Upper lobe of left lung (tissue), 6 donors: ENCODE results near the gene FPGS. TPM values are rescaled to one million over a fixed set of nuclear protein-coding genes. Genes with fewer than 3 reads are reported as not detected.
A peak's percentile ranks its signal among the peaks of the same experiment; 100 is the strongest.

Experiments used
- ATAC-seq, 2 donors: fragments of 200-7000 bp; cut with Tn5 transposase; one replicate each; pipeline ENCODE4 v1.9.1; 2022; ENCODE audit warnings: mild to moderate bottlenecking in 2 of 2, moderate library complexity in 2 of 2; ENCODE audit not compliant: low FRiP score in 2 of 2
- DNase-seq, 2 donors: peaks; one replicate each; pipeline ENCODE4 v3.0.0-alpha.2; 2019 to 2020
- H3K27ac ChIP-seq, 4 donors: fragments of 200-600 bp; sonication (generic); one replicate each; pipeline ENCODE4 v1.5.1; 2016 to 2019
- H3K27me3 ChIP-seq, 4 donors: fragments of 200-600 bp; sonication (generic); one replicate each; pipeline ENCODE4 v1.5.1; 2017 to 2019
- H3K36me3 ChIP-seq, 4 donors: fragments of 200-600 bp; sonication (generic); one replicate each; pipeline ENCODE4 v1.5.1; 2016 to 2019
- H3K4me1 ChIP-seq, 4 donors: fragments of 200-600 bp; sonication (generic); one replicate each; pipeline ENCODE4 v1.5.1; 2018 to 2019
- H3K4me3 ChIP-seq, 4 donors: fragments of 200-600 bp; sonication (generic); one replicate each; pipeline ENCODE4 v1.5.1; 2017 to 2019; ENCODE audit warnings: mild to moderate bottlenecking in 2 of 4, moderate library complexity in 1 of 4
- H3K9me3 ChIP-seq, 4 donors: fragments of 200-600 bp; sonication (generic); one replicate each; pipeline ENCODE4 v1.5.1; 2018 to 2019
- EP300 ChIP-seq, 4 donors: sonication (generic); formaldehyde crosslinking; IDR thresholded peaks; one replicate each; pipeline ENCODE4 v1.5.1; 2017; ENCODE audit warnings: antibody characterized with exemption in 4 of 4, control low read depth in 2 of 4
- POLR2A ChIP-seq, 4 donors: fragments of 450-650 bp; IDR thresholded peaks; one replicate each; pipeline ENCODE4 v1.5.1; 2016 to 2017; ENCODE audit warnings: antibody characterized with exemption in 4 of 4, mild to moderate bottlenecking in 2 of 4
- POLR2AphosphoS5 ChIP-seq, 2 donors: sonication (generic); formaldehyde crosslinking; IDR thresholded peaks; one replicate each; pipeline ENCODE4 v1.5.1; 2017; ENCODE audit warnings: antibody characterized with exemption in 2 of 2
- WGBS, 2 donors: methylation state at CpG; one replicate each; pipeline ENCODE4 v1.1.5; 2017 to 2018; 5-methylcytosine and 5-hydroxymethylcytosine counted together
- total RNA-seq, 6 donors: library from RNA; depleted of rRNA in 4 of 6; stranded (reverse); fragments of >200 nt in 4 of 6; gene quantifications; one replicate each; pipeline versions ENCODE4 v1.1.0 to v1.2.1, GENCODE V29; 2016 to 2021
- TF ChIP-seq, protein P1 (sequence below), 6 experiments: fragments of 450-650 bp in 4 of 6; fragments of 200-600 bp in 2 of 6; sonication (generic) in 2 of 6; IDR thresholded peaks; one replicate each; pipeline ENCODE4 v1.5.1; 2016 to 2019; ENCODE audit warnings: antibody characterized with exemption in 6 of 6
- donor health status: DM: no; HTN: no; CAD: no; lungs with moderate emphysema.
- donor health status: DM: no; HTN: yes; CAD: no; lungs with severe emphysema.

Gene FPGS
- total RNA-seq, 6 donors from 2014 or later: 85.1 to 337 (median 95.5) TPM

DNA sequence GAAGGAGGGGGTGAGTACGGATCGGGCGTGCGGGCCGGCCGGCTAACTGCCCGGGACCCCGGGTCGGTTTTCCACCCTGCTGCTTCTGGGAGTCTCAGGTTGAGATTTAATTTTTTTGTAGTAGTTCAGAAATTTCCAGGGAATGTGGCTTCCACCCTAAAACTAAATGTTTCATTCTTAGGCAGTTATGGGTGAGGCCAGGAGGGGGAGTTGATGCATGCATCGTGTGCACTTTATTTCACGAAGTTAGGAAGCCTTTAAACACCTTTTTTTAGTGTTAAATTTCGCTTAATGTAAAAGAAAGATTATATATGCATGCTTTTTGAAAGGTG is 15.9 kb upstream of the FPGS start:
- Histone ChIP-seq H3K36me3 (peaks cover 39 to 52% (median 47%) of the 10 kb centered on the region in 4 donors), H3K9me3 (no peaks in the 10 kb centered on the region), H3K4me1 (peaks cover 37 to 66% (median 42%) of the 10 kb centered on the region in 4 donors), H3K27ac (peak overlapping the region; percentile 93 to 98 (median 96)), H3K27me3 (no peaks in the 10 kb centered on the region), H3K4me3 (peak overlapping the region; percentile 88 to 100 (median 100))
- no peak for DNase-seq
- no peak for TF ChIP-seq POLR2AphosphoS5 (IDR thresholded peaks at IDR 0.05)
- TF ChIP-seq, protein P1, sequence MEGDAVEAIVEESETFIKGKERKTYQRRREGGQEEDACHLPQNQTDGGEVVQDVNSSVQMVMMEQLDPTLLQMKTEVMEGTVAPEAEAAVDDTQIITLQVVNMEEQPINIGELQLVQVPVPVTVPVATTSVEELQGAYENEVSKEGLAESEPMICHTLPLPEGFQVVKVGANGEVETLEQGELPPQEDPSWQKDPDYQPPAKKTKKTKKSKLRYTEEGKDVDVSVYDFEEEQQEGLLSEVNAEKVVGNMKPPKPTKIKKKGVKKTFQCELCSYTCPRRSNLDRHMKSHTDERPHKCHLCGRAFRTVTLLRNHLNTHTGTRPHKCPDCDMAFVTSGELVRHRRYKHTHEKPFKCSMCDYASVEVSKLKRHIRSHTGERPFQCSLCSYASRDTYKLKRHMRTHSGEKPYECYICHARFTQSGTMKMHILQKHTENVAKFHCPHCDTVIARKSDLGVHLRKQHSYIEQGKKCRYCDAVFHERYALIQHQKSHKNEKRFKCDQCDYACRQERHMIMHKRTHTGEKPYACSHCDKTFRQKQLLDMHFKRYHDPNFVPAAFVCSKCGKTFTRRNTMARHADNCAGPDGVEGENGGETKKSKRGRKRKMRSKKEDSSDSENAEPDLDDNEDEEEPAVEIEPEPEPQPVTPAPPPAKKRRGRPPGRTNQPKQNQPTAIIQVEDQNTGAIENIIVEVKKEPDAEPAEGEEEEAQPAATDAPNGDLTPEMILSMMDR (IDR thresholded peaks at IDR 0.05): peak in 4 of 6 experiments; percentile 32 to 56 (median 48)
- no peak for ATAC-seq
- 1 to 2% methylated on average over 12 of the region's 12 CpGs for WGBS, 2 donors

DNA sequence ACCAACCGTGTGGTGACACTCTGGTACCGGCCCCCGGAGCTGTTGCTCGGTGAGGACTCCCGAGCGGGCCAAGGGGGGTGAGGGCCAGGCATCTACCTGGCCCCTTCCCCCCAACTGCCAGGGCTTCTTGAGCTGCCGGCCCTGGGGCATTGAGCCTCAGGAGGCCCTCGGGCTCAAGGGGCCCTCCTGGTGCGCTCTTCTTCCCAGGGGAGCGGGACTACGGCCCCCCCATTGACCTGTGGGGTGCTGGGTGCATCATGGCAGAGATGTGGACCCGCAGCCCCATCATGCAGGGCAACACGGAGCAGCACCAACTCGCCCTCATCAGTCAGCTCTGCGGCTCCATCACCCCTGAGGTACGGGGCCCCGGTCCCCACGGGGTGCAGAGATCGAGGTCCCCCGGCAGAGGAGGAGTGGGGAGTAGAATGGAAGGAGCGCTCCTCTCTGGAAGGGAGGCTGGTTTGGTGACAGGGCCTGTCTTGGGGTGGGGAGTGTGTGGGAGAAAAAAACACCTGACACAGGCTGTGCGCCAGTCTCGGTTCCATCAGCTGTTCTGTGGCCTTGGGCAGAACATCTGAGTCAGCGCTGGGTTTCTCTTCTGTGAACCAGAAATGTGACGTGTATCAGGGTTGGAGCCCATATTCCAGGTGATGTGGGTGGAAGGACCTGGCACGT is 14.2 kb upstream of the FPGS start:
- TF ChIP-seq POLR2A (IDR thresholded peaks at IDR 0.05) (no peak), EP300 (IDR thresholded peaks at IDR 0.05) (no peak)

DNA sequence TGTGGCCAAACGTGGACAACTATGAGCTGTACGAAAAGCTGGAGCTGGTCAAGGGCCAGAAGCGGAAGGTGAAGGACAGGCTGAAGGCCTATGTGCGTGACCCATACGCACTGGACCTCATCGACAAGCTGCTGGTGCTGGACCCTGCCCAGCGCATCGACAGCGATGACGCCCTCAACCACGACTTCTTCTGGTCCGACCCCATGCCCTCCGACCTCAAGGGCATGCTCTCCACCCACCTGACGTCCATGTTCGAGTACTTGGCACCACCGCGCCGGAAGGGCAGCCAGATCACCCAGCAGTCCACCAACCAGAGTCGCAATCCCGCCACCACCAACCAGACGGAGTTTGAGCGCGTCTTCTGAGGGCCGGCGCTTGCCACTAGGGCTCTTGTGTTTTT is 13.5 kb upstream of the FPGS start:
- H3K4me1 ChIP-seq: peaks cover 28 to 59% (median 35%) of the 10 kb centered on the region in 4 donors
- H3K9me3 ChIP-seq: no peaks in the 10 kb centered on the region
- TF ChIP-seq EP300 (IDR thresholded peaks at IDR 0.05) (no peak), POLR2A (IDR thresholded peaks at IDR 0.05) (no peak), POLR2AphosphoS5 (IDR thresholded peaks at IDR 0.05) (no peak)
- 89 to 92% methylated on average over 19 to 25 of the region's 25 CpGs for WGBS, 2 donors
- peak overlapping the region in 1 of 4 donors; percentile 27 for H3K27ac ChIP-seq
- H3K36me3 ChIP-seq: peaks cover 39 to 71% (median 60%) of the 10 kb centered on the region in 4 donors
- no peaks in the 10 kb centered on the region for H3K27me3 ChIP-seq
- ATAC-seq (no peak), DNase-seq (no peak)
- H3K4me3 ChIP-seq: no peak overlapping the region

More for the DNA sequence above, 14.2 kb upstream of the FPGS start:
- DNase-seq (no peak), ATAC-seq (no peak)
- Histone ChIP-seq H3K27ac (peak overlapping the region in 2 of 4 donors; percentile 11 to 19), H3K4me3 (no peak overlapping the region), H3K4me1 (peaks cover 30 to 60% (median 36%) of the 10 kb centered on the region in 4 donors), H3K36me3 (peaks cover 39 to 67% (median 58%) of the 10 kb centered on the region in 4 donors), H3K27me3 (no peaks in the 10 kb centered on the region), H3K9me3 (no peaks in the 10 kb centered on the region)
- 90 to 95% methylated on average over 6 to 26 of the region's 26 CpGs for WGBS, 2 donors

DNA sequence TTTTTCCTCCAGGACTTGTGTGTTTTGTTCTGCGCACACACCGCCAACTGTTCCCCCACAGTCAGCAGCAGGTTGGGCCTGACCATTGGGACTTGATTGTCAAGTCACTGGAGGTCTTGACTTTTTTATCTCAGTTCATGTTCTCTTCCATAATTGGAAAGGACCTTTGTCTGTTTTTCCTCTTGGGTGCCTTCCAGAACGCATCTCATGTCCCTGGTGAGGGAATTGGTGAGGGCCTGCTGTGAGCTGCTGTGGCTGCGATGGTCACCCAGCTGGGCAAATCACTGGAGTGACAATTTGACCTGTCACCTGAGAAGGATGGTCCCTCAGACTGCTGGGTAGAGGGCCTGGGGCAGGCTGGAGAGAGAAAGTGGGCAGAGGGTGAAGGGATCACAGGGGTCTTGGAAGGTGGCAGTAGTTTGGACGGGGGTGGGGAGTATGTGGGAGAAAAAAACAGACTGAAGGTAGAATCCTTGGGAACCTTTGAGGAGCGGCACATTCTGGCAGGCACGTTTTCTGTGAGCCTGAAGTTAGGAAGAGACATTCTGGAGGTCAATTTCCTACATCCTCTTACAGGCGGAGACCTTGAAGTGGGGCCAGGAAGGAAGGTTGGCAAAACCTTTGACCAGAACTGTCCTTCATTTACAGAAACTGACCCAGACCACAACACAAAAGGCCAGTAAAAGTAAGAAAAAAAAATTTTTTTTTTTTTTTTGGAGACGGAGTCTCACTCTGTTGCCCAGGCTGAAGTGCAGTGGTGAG is 12.4 kb upstream of the FPGS start:
- Histone ChIP-seq H3K27me3 (no peaks in the 10 kb centered on the region), H3K4me1 (peaks cover 24 to 58% (median 37%) of the 10 kb centered on the region in 4 donors), H3K27ac (peak overlapping the region in 2 of 4 donors; percentile 27 to 31), H3K4me3 (no peak overlapping the region), H3K36me3 (peaks cover 39 to 77% (median 60%) of the 10 kb centered on the region in 4 donors), H3K9me3 (no peaks in the 10 kb centered on the region)
- ATAC-seq (no peak), DNase-seq (no peak)
- 78 to 85% methylated on average over 9 of the region's 9 CpGs for WGBS, 2 donors
- TF ChIP-seq POLR2A (IDR thresholded peaks at IDR 0.05) (no peak), EP300 (IDR thresholded peaks at IDR 0.05) (no peak), POLR2AphosphoS5 (IDR thresholded peaks at IDR 0.05) (no peak)
- TF ChIP-seq, protein P1 (IDR thresholded peaks at IDR 0.05): no peak

DNA sequence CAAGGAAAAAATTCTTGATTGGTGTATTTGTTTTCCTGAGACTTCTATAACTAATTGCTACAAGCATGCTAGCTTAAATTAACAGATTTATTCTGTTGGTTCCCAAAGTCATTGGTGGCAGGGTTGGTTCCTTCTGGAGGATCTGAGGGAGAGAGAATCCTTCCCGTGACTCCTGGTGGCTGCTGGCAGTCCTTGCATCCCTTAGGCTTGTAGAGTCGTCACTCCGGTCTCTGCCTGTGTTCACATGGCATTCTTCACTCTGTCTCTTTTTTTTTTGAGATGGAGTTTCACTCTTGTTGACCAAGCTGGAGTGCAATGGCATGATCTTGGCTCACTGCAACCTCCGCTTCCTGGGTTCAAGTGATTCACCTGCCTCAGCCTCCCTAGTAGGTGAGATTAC is 11.6 kb upstream of the FPGS start:
- Histone ChIP-seq H3K4me3 (no peak overlapping the region), H3K9me3 (no peaks in the 10 kb centered on the region), H3K36me3 (peaks cover 39 to 77% (median 60%) of the 10 kb centered on the region in 4 donors), H3K4me1 (peaks cover 28 to 63% (median 43%) of the 10 kb centered on the region in 4 donors), H3K27me3 (no peaks in the 10 kb centered on the region), H3K27ac (no peak overlapping the region)
- TF ChIP-seq POLR2A (IDR thresholded peaks at IDR 0.05) (no peak), EP300 (IDR thresholded peaks at IDR 0.05) (no peak), POLR2AphosphoS5 (IDR thresholded peaks at IDR 0.05) (no peak)
- TF ChIP-seq, protein P1 (IDR thresholded peaks at IDR 0.05): no peak
- ATAC-seq: no peak
- WGBS, 2 donors: 84 to 88% methylated on average over 4 of the region's 4 CpGs
- DNase-seq: no peak
